HG02938 (cell line): ENCODE data around the gene MASP2.
"Not testable (repeated sequence)": the region's sequence is repeated elsewhere in the genome, so short reads cannot be mapped to it uniquely, and the experiment has no call there.

Source experiments
- ATAC-seq: cut with Tn5 transposase; IDR thresholded peaks from one replicate; pipeline ENCODE4 v1.9.1; 2021; ENCODE audit warnings: mild to moderate bottlenecking, moderate library complexity; ENCODE audit not compliant: unreplicated experiment

MASP2 gene

GRCh38 chr1:11046625-11047365, at the start of gene MASP2:
TSS of gene MASP2 (minus strand) at chr1:11047239. CDS start at chr1:11047207, 32 bp downstream.
- ATAC-seq = no peak

GRCh38 chr1:11083784-11084183, 36.7 kb upstream of the MASP2 start:
- not testable (repeated sequence) for ATAC-seq

- ATAC-seq = no peak
These were observed 33.9 kb upstream of the MASP2 start for GRCh38 chr1:11080931-11081330.

- no peak for ATAC-seq
These were observed 31.6 kb upstream of the MASP2 start for GRCh38 chr1:11078631-11079030.

GRCh38 chr1:11073398-11073797, 26.4 kb upstream of the MASP2 start:
- ATAC-seq = not testable (repeated sequence)

GRCh38 chr1:11072216-11072917, 25.3 kb upstream of the MASP2 start:
- ATAC-seq = no peak

GRCh38 chr1:11071463-11072215, 24.6 kb upstream of the MASP2 start:
- no peak for ATAC-seq

GRCh38 chr1:11070876-11071275, 23.8 kb upstream of the MASP2 start:
- ATAC-seq = no peak

GRCh38 chr1:11068600-11069473, 21.8 kb upstream of the MASP2 start:
- no peak for ATAC-seq

GRCh38 chr1:11067716-11068599, 20.9 kb upstream of the MASP2 start:
- no peak for ATAC-seq

- ATAC-seq = no peak
These were observed 18.8 kb upstream of the MASP2 start for GRCh38 chr1:11065796-11066195.

GRCh38 chr1:11064942-11065341, 17.9 kb upstream of the MASP2 start:
- ATAC-seq = no peak

GRCh38 chr1:11063937-11064537, 17.0 kb upstream of the MASP2 start:
- not testable (repeated sequence) for ATAC-seq

GRCh38 chr1:11062965-11063401, 15.9 kb upstream of the MASP2 start:
- no peak for ATAC-seq

GRCh38 chr1:11061652-11062365, 14.8 kb upstream of the MASP2 start:
- ATAC-seq = no peak

GRCh38 chr1:11059968-11060830, 13.2 kb upstream of the MASP2 start, which contains the start of gene SRM:
TSS of gene SRM (minus strand) at chr1:11060018. CDS start at chr1:11059943, 75 bp downstream.
- peak; percentile 80 for ATAC-seq

- peak; percentile 11 for ATAC-seq
These were observed 12.3 kb upstream of the MASP2 start for GRCh38 chr1:11059155-11059967.
